GM18907 (cell line): ENCODE measurements around the gene SORCS2.
"Not testable (repeated sequence)": the region's sequence is repeated elsewhere in the genome, so short reads cannot be mapped to it uniquely, and the experiment has no call there.

Experiments
- ATAC-seq: cut with Tn5 transposase; IDR thresholded peaks from one replicate; pipeline ENCODE4 v1.9.1; 2021; ENCODE audit warnings: mild to moderate bottlenecking, moderate library complexity; ENCODE audit not compliant: unreplicated experiment

SORCS2 gene

GRCh38 chr4:7590189-7590588 lies 397.9 kb downstream of the SORCS2 start:
- ATAC-seq, result no peak

- ATAC-seq, result no peak
These were observed 398.6 kb downstream of the SORCS2 start for GRCh38 chr4:7590899-7591298.

GRCh38 chr4:7591409-7592053 lies 399.2 kb downstream of the SORCS2 start:
- ATAC-seq, result no peak

- no peak for ATAC-seq
These were observed 401.5 kb downstream of the SORCS2 start for GRCh38 chr4:7593646-7594412.

- ATAC-seq, result no peak
These were observed 403.7 kb downstream of the SORCS2 start for GRCh38 chr4:7595934-7596461.

- no peak for ATAC-seq
These were observed 404.7 kb downstream of the SORCS2 start for GRCh38 chr4:7596918-7597606.

GRCh38 chr4:7598939-7599790 lies 406.8 kb downstream of the SORCS2 start:
- no peak for ATAC-seq

GRCh38 chr4:7600247-7600646 lies 407.9 kb downstream of the SORCS2 start:
- no peak for ATAC-seq

GRCh38 chr4:7602166-7602565 lies 409.8 kb downstream of the SORCS2 start:
- ATAC-seq, result not testable (repeated sequence)

- no peak for ATAC-seq
These were observed 415.0 kb downstream of the SORCS2 start for GRCh38 chr4:7607156-7607910.

GRCh38 chr4:7608046-7608445 lies 415.7 kb downstream of the SORCS2 start:
- ATAC-seq, result no peak

GRCh38 chr4:7609316-7609715 lies 417.0 kb downstream of the SORCS2 start:
- no peak for ATAC-seq

- ATAC-seq, result no peak
These were observed 417.8 kb downstream of the SORCS2 start for GRCh38 chr4:7610022-7610670.

GRCh38 chr4:7610841-7611240 lies 418.5 kb downstream of the SORCS2 start:
- ATAC-seq, result no peak

- no peak for ATAC-seq
These were observed 420.1 kb downstream of the SORCS2 start for GRCh38 chr4:7612311-7612897.

- ATAC-seq, result no peak
These were observed 422.1 kb downstream of the SORCS2 start for GRCh38 chr4:7614350-7614949.

- no peak for ATAC-seq
These were observed 423.9 kb downstream of the SORCS2 start for GRCh38 chr4:7616193-7616592.

GRCh38 chr4:7618361-7618760 lies 426.0 kb downstream of the SORCS2 start:
- no peak for ATAC-seq
